ENCODE data around the gene FHIT.

- TF ChIP-seq CTCF (IDR thresholded peaks at IDR 0.05 in 2 of 3, conservative IDR thresholded peaks at IDR 0.05 in 1 of 3; ENCODE audit: control insufficient read depth in 2 of 3, extremely low read depth in 1 of 3, insufficient read depth in 1 of 3, low read depth in 3 of 3, low read length in 3 of 3), result no peak
- TF ChIP-seq SKIL (IDR thresholded peaks at IDR 0.05; ENCODE audit: low read depth, poor library complexity, severe bottlenecking), result no peak
- no peak for TF ChIP-seq NFXL1 (IDR thresholded peaks at IDR 0.05; ENCODE audit: borderline replicate concordance)
- no peak for TF ChIP-seq GABPA (IDR thresholded peaks at IDR 0.05; ENCODE audit: low read depth)
- no peak for TF ChIP-seq ASH2L (IDR thresholded peaks at IDR 0.05; ENCODE audit: borderline replicate concordance, low read depth)
- TF ChIP-seq CUX1 (IDR thresholded peaks at IDR 0.05; ENCODE audit: insufficient replicate concordance, low read depth, low read length), result no peak
Measured at GRCh38 chr3:60198179-60198720, 1053.0 kb downstream of the FHIT start.
